ENCODE data around the gene SULF2.

SULF2 gene

DNA sequence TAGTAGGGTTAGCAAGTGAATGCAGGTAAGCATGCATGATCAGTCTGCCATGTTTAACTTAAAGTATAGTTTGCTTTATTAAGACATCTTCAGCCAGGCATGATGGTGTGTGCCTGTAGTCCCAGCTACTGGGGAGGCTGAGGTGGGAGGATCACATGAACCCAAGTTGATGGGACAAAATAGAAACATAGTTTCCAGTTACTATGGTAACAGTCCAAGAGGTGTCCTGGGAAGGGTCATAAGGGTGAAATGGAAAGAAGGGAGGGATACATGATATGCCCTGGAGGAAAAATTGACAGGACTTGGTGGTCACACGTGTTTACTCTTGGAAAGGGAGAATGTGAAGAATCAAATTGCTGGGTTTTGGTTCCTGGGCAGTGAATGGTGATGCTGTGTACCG is 139.6 kb downstream of the SULF2 start:
- H3K4me3 ChIP-seq (ENCODE audit: low read depth, low read length) = no peak overlapping the region
- TF ChIP-seq, protein P1, sequence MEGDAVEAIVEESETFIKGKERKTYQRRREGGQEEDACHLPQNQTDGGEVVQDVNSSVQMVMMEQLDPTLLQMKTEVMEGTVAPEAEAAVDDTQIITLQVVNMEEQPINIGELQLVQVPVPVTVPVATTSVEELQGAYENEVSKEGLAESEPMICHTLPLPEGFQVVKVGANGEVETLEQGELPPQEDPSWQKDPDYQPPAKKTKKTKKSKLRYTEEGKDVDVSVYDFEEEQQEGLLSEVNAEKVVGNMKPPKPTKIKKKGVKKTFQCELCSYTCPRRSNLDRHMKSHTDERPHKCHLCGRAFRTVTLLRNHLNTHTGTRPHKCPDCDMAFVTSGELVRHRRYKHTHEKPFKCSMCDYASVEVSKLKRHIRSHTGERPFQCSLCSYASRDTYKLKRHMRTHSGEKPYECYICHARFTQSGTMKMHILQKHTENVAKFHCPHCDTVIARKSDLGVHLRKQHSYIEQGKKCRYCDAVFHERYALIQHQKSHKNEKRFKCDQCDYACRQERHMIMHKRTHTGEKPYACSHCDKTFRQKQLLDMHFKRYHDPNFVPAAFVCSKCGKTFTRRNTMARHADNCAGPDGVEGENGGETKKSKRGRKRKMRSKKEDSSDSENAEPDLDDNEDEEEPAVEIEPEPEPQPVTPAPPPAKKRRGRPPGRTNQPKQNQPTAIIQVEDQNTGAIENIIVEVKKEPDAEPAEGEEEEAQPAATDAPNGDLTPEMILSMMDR (IDR thresholded peaks at IDR 0.05; ENCODE audit: borderline replicate concordance, insufficient read depth, low read depth, low read length) = no peak

DNA sequence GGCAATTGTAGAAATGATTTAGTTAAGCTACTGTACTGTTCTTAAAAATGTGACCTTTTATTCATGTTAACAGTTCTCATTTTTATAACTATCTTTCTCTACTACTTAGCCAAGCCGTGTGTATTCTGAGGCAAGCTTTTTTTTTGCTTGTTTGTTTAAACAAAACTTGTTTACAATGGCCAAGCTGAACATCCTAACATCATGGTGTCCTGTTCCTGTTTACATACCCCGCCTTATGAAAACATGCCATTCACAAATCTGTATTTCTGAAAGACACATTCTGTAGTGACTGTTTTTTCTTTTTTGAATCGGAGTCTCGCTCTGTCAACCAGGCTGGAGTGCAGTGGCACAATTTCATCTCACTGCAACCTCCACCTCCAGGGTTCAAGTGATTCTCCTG is 142.7 kb downstream of the SULF2 start:
- TF ChIP-seq, protein P1 (IDR thresholded peaks at IDR 0.05; ENCODE audit: borderline replicate concordance, insufficient read depth, low read depth, low read length) = no peak
- no peak overlapping the region for H3K4me3 ChIP-seq (ENCODE audit: low read depth, low read length)

DNA sequence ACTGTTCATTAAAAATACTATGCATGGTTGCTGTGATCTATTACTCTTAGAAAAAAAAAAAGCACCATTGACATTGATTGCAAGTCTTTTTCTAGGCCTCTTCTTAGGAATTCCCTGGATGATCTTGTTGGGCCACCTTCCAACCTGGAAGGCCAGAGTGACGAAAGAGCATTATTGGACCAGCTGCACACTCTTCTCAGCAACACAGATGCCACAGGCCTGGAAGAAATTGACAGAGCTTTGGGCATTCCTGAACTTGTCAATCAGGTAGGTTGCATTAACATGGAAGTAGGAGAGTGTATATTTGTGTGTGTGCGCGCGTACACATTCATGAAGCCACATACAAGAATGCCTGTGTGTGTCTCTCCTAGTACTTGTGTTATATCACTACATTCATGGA is 143.2 kb downstream of the SULF2 start:
- TF ChIP-seq, protein P1 (IDR thresholded peaks at IDR 0.05; ENCODE audit: borderline replicate concordance, insufficient read depth, low read depth, low read length) = no peak
- H3K4me3 ChIP-seq (ENCODE audit: low read depth, low read length) = no peak overlapping the region

DNA sequence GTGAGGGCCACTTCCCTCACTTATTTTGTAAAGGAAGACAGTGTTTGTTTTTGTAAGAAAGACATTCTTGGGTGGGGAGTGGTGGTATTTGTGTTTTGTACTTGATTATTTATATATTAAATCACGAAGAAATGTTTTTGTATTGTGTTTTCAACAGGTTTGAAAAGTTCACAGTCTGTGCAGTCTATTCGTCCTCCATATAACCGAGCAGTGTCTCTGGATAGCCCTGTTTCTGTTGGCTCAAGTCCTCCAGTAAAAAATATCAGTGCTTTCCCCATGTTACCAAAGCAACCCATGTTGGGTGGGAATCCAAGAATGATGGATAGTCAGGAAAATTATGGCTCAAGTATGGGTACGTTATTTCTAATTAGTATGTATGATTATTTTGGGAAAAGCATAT is 146.4 kb downstream of the SULF2 start:
- no peak overlapping the region for H3K4me3 ChIP-seq (ENCODE audit: low read depth, low read length)
- TF ChIP-seq, protein P1 (IDR thresholded peaks at IDR 0.05; ENCODE audit: borderline replicate concordance, insufficient read depth, low read depth, low read length) = no peak

DNA sequence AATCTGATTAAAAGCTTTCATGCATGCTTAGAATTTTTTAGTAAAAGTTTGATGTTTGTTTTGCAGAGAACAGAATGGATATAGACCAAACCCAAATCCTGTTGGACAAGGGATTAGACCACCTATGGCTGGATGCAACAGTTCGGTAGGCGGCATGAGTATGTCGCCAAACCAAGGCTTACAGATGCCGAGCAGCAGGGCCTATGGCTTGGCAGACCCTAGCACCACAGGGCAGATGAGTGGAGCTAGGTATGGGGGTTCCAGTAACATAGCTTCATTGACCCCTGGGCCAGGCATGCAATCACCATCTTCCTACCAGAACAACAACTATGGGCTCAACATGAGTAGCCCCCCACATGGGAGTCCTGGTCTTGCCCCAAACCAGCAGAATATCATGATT is 150.0 kb downstream of the SULF2 start:
- no peak overlapping the region for H3K4me3 ChIP-seq (ENCODE audit: low read depth, low read length)
- TF ChIP-seq, protein P1 (IDR thresholded peaks at IDR 0.05; ENCODE audit: borderline replicate concordance, insufficient read depth, low read depth, low read length) = no peak

DNA sequence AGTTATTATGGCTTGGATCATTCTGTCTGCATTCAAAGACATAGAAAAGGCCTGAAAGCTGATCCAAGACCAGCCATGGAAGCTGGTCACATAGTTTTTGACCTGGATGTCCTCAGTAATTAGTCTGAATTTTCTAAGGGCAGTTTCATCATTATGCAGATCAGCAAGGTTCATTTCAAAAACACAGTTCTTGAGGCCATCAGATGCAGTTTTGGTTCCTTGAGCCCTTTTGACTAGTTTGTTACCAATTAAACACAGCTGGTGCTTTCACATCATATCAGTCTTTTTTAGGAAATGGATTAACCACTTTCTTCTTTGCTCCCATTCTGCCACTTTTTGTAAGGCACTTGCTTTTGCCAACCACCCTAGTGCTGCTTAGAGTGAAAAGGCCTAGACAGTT is 154.2 kb downstream of the SULF2 start:
- TF ChIP-seq, protein P1 (IDR thresholded peaks at IDR 0.05; ENCODE audit: borderline replicate concordance, insufficient read depth, low read depth, low read length) = no peak
- no peak overlapping the region for H3K4me3 ChIP-seq (ENCODE audit: low read depth, low read length)

DNA sequence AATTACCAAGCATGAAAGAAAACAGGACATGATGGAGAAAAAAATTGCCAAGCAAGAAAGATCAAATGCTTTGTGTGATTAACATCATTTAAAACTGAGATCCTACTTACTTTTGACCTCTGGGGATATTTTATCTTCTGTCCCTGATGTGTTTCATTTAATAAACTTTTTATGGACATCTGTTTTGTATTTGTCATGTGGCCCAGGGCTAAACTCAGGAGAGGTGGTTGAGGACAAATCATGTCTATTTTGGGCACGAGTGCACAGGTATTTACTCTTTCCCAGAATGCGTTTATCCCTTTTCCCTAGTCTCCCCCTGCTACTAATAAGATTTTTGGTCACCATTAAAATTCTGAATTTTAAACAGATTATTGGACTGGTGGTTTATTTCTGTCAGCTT is 155.4 kb downstream of the SULF2 start:
- no peak overlapping the region for H3K4me3 ChIP-seq (ENCODE audit: low read depth, low read length)
- TF ChIP-seq, protein P1 (IDR thresholded peaks at IDR 0.05; ENCODE audit: borderline replicate concordance, insufficient read depth, low read depth, low read length) = no peak

All from GM12875 (cell line).